ENCODE data around the gene WDR49. TPM values are rescaled to one million over a fixed set of nuclear protein-coding genes. Genes with fewer than 3 reads are reported as not detected.

The WDR49 gene
- total RNA-seq, 4 donors from 2014 or later: not detected

GRCh38 chr3:167441256-167441655 lies 212.5 kb downstream of the WDR49 start:
- Histone ChIP-seq H3K27ac (no peak overlapping the region), H3K27me3 (no peaks in the 10 kb centered on the region), H3K4me3 (no peak overlapping the region), H3K9me3 (no peaks in the 10 kb centered on the region), H3K4me1 (no peaks in the 10 kb centered on the region), H3K36me3 (no peaks in the 10 kb centered on the region)
- TF ChIP-seq POLR2A (IDR thresholded peaks at IDR 0.05) (no peak), CTCF (IDR thresholded peaks at IDR 0.05) (no peak), EP300 (IDR thresholded peaks at IDR 0.05) (no peak), POLR2AphosphoS5 (IDR thresholded peaks at IDR 0.05) (no peak)
- WGBS: 49% methylated on average over 2 of the region's 2 CpGs
- DNase-seq (ENCODE audit: low spot score in 2 of 2): no peak

- no peak overlapping the region for H3K4me3 ChIP-seq
- no peak overlapping the region for H3K27ac ChIP-seq
- DNase-seq (ENCODE audit: low spot score in 2 of 2): no peak
- no peaks in the 10 kb centered on the region for H3K9me3 ChIP-seq
- 49% methylated on average over 2 of the region's 2 CpGs for WGBS
- H3K27me3 ChIP-seq: no peaks in the 10 kb centered on the region
- H3K36me3 ChIP-seq: no peaks in the 10 kb centered on the region
- TF ChIP-seq CTCF (IDR thresholded peaks at IDR 0.05) (no peak), POLR2AphosphoS5 (IDR thresholded peaks at IDR 0.05) (no peak), POLR2A (IDR thresholded peaks at IDR 0.05) (no peak), EP300 (IDR thresholded peaks at IDR 0.05) (no peak)
- no peaks in the 10 kb centered on the region for H3K4me1 ChIP-seq
Observed at GRCh38 chr3:167437428-167438139, 216.2 kb downstream of the WDR49 start.

Other genes starting within 250 kb of the WDR49 start
- gene SERPINI2, start 179.9 kb downstream of the WDR49 start, total RNA-seq: 1 to 10 TPM in 1 of 4 donors, not detected in 3; 1.8 TPM
- gene PDCD10, start 81.0 kb upstream of the WDR49 start, total RNA-seq: 10 to 100 TPM; 45.7 to 57.2 (median 53.2) TPM
- gene SERPINI1, start 81.8 kb upstream of the WDR49 start, total RNA-seq: 1 to 10 TPM; 1.6 to 3.0 (median 2.0) TPM

Measured in suprapubic skin (tissue), 4 donors.